HepG2 (cell line): Measurements from ENCODE around the gene VEZF1. TPM values are rescaled to one million over a fixed set of nuclear protein-coding genes. Genes with fewer than 3 reads are reported as not detected.

ENCODE experiments used
- GATAD2A ChIP-seq: IDR thresholded peaks from 2 replicates; pipeline ENCODE4 v1.6.1; 2016
- HOXA5 ChIP-seq: sonication (generic); formaldehyde crosslinking; IDR thresholded peaks from 2 replicates; pipeline ENCODE4 v1.4.0; 2020; ENCODE audit warnings: missing genetic modification reagents
- MED13 ChIP-seq: sonication (generic); formaldehyde crosslinking; IDR thresholded peaks from 2 replicates; pipeline ENCODE4 v1.5.0; 2020; ENCODE audit warnings: missing genetic modification reagents
- NCOA2 ChIP-seq: sonication (generic); formaldehyde crosslinking; IDR thresholded peaks from 2 replicates; pipeline ENCODE4 v1.8.0; 2022; ENCODE audit warnings: inconsistent platforms
- NFKB2 ChIP-seq: sonication (generic); formaldehyde crosslinking; IDR thresholded peaks from 2 replicates; pipeline ENCODE4 v1.4.0; 2020; ENCODE audit warnings: missing genetic modification reagents, borderline replicate concordance
- PHF21A ChIP-seq: sonication (generic); formaldehyde crosslinking; IDR thresholded peaks from 2 replicates; pipeline ENCODE4 v1.5.0; 2020; ENCODE audit warnings: mild to moderate bottlenecking, missing genetic modification reagents
- TBP ChIP-seq: sonication (generic); formaldehyde crosslinking; IDR thresholded peaks from 2 replicates; pipeline ENCODE4 v1.5.0; 2020; ENCODE audit warnings: missing genetic modification reagents
- ZNF24 ChIP-seq: fragments of 450-650 bp; IDR thresholded peaks from 2 replicates; pipeline ENCODE4 v1.6.1; 2017; ENCODE audit warnings: antibody characterized with exemption, mild to moderate bottlenecking
- ZNF282 ChIP-seq: fragments of 450-650 bp; IDR thresholded peaks from 2 replicates; pipeline ENCODE4 v1.6.1; 2018; ENCODE audit not compliant: partially characterized antibody
- ZNF292 ChIP-seq: sonication (generic); formaldehyde crosslinking; IDR thresholded peaks from 2 replicates; pipeline ENCODE4 v1.8.1; 2022; ENCODE audit warnings: mild to moderate bottlenecking, low read depth, missing genetic modification reagents, borderline replicate concordance
- ZNF616 ChIP-seq: sonication (generic); formaldehyde crosslinking; IDR thresholded peaks from 2 replicates; pipeline ENCODE4 v1.5.0; 2020; ENCODE audit warnings: low read depth, mild to moderate bottlenecking, missing genetic modification reagents
- ZNF629 ChIP-seq: sonication (generic); formaldehyde crosslinking; conservative IDR thresholded peaks from 2 replicates; pipeline ENCODE4 v1.5.0; 2020; ENCODE audit warnings: missing genetic modification reagents
- ZNF782 ChIP-seq: sonication (generic); formaldehyde crosslinking; IDR thresholded peaks from 2 replicates; pipeline ENCODE4 v1.4.0; 2020; ENCODE audit warnings: missing genetic modification reagents, mild to moderate bottlenecking, borderline replicate concordance
- polyA plus RNA-seq, 8 experiments: library from polyadenylated mRNA; depleted of rRNA in 3 of 8; stranded (reverse) in 7 of 8; unstranded in 1 of 8; fragments of >200 nt; fragmentation: Illumina TruSeq in 4 of 8; extraction: Trizol in 4 of 8; gene quantifications; 2 replicates each; pipeline versions ENCODE4 v1.2.1 to v1.2.3, GENCODE V29; 2011 to 2016; ENCODE audit warnings: low read depth in 4 of 8, missing spikeins in 1 of 8, mixed read lengths in 1 of 8; ENCODE audit not compliant: insufficient read depth in 1 of 8
- total RNA-seq, 5 experiments: library from RNA; depleted of rRNA; stranded (reverse); fragments of >200 nt; fragmentation: Illumina TruSeq; extraction: Trizol; gene quantifications; 2 replicates each; pipeline ENCODE4 v1.2.3, GENCODE V29; 2016; ENCODE audit warnings: low read depth in 1 of 5
- TF ChIP-seq, protein P1 (sequence below): sonication (generic); formaldehyde crosslinking; IDR thresholded peaks from 2 replicates; pipeline ENCODE4 v1.5.1; 2020; ENCODE audit warnings: mild to moderate bottlenecking, missing genetic modification reagents, moderate library complexity
- TF ChIP-seq, protein P2 (sequence below): sonication (generic); formaldehyde crosslinking; IDR thresholded peaks from 2 replicates; pipeline ENCODE4 v1.9.0; 2022; ENCODE audit warnings: missing genetic modification reagents, mild to moderate bottlenecking, borderline replicate concordance
- TF ChIP-seq, protein P3 (sequence below): sonication (generic); formaldehyde crosslinking; IDR thresholded peaks from 2 replicates; pipeline ENCODE4 v1.5.0; 2020; ENCODE audit warnings: mild to moderate bottlenecking, low read depth, missing genetic modification reagents, borderline replicate concordance
- TF ChIP-seq, protein P4 (sequence below): sonication (generic); formaldehyde crosslinking; IDR thresholded peaks from 2 replicates; pipeline ENCODE4 v1.5.1; 2020; ENCODE audit warnings: mild to moderate bottlenecking, missing genetic modification reagents, moderate library complexity
- TF ChIP-seq, protein P5 (sequence below): sonication (generic); formaldehyde crosslinking; IDR thresholded peaks from 2 replicates; pipeline ENCODE4 v1.5.0; 2020; ENCODE audit warnings: missing genetic modification reagents
- TF ChIP-seq, protein P6 (sequence below): sonication (generic); formaldehyde crosslinking; conservative IDR thresholded peaks from 2 replicates; pipeline ENCODE4 v1.8.0; 2022; ENCODE audit warnings: low read depth, missing genetic modification reagents

VEZF1 gene
- total and polyA plus RNA-seq, 2 of the 13 experiments (the other 11 are each of a cell fraction or from before 2014, with no cell fraction given): 45.9 to 49.7 TPM

DNA sequence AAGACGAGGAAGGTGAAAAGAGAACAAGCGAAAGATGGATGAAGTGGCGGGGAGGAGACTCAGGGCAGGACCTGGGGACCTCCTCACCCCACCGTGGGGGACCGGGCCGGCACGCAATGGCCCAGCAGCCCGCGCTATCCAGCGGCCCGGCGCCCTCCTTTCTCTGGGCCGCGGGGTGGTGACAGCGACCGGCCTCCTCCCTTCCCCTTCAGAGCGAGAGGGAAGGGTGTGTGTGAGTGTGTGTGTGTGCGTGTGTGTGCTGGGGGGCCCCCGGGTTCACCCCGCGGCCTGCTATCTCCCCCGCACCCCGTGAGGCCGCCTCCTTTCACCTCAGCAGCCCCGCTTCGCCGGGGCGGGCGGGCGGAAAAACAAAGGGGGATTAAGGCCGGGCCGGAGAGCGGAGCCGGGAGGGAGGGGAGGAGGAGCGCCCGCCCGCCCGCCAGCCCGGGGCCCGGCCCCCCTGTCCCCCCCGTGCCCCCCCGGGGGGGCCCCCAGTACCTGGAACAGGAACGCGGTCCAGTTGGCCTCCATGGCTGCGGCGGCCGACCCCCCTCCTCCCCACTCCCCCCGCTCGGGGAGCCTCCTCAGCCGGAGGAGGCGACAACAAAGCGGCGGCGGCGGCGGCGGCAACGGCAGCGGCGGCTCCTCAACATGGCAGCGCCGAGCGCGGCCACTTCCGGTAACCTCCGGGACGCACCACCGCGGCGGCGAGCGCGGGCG lies at the start of gene VEZF1 (continued):
- TF ChIP-seq, protein P1, sequence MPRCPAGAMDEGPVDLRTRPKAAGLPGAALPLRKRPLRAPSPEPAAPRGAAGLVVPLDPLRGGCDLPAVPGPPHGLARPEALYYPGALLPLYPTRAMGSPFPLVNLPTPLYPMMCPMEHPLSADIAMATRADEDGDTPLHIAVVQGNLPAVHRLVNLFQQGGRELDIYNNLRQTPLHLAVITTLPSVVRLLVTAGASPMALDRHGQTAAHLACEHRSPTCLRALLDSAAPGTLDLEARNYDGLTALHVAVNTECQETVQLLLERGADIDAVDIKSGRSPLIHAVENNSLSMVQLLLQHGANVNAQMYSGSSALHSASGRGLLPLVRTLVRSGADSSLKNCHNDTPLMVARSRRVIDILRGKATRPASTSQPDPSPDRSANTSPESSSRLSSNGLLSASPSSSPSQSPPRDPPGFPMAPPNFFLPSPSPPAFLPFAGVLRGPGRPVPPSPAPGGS: peak; percentile 85; the same call in 1 of the 2 replicates
- TF ChIP-seq, protein P2, sequence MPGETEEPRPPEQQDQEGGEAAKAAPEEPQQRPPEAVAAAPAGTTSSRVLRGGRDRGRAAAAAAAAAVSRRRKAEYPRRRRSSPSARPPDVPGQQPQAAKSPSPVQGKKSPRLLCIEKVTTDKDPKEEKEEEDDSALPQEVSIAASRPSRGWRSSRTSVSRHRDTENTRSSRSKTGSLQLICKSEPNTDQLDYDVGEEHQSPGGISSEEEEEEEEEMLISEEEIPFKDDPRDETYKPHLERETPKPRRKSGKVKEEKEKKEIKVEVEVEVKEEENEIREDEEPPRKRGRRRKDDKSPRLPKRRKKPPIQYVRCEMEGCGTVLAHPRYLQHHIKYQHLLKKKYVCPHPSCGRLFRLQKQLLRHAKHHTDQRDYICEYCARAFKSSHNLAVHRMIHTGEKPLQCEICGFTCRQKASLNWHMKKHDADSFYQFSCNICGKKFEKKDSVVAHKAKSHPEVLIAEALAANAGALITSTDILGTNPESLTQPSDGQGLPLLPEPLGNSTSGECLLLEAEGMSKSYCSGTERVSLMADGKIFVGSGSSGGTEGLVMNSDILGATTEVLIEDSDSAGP (CRISPR knock-in tag): no peak; the same call in 1 of the 2 replicates
- no peak; the same call in 1 of the 2 replicates for TF ChIP-seq PHF21A (CRISPR knock-in tag)
- TF ChIP-seq HOXA5: peak; percentile 76; the same call in 1 of the 2 replicates
- TF ChIP-seq, protein P3, sequence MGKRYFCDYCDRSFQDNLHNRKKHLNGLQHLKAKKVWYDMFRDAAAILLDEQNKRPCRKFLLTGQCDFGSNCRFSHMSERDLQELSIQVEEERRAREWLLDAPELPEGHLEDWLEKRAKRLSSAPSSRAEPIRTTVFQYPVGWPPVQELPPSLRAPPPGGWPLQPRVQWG (CRISPR knock-in tag): no peak
- TF ChIP-seq, protein P4, sequence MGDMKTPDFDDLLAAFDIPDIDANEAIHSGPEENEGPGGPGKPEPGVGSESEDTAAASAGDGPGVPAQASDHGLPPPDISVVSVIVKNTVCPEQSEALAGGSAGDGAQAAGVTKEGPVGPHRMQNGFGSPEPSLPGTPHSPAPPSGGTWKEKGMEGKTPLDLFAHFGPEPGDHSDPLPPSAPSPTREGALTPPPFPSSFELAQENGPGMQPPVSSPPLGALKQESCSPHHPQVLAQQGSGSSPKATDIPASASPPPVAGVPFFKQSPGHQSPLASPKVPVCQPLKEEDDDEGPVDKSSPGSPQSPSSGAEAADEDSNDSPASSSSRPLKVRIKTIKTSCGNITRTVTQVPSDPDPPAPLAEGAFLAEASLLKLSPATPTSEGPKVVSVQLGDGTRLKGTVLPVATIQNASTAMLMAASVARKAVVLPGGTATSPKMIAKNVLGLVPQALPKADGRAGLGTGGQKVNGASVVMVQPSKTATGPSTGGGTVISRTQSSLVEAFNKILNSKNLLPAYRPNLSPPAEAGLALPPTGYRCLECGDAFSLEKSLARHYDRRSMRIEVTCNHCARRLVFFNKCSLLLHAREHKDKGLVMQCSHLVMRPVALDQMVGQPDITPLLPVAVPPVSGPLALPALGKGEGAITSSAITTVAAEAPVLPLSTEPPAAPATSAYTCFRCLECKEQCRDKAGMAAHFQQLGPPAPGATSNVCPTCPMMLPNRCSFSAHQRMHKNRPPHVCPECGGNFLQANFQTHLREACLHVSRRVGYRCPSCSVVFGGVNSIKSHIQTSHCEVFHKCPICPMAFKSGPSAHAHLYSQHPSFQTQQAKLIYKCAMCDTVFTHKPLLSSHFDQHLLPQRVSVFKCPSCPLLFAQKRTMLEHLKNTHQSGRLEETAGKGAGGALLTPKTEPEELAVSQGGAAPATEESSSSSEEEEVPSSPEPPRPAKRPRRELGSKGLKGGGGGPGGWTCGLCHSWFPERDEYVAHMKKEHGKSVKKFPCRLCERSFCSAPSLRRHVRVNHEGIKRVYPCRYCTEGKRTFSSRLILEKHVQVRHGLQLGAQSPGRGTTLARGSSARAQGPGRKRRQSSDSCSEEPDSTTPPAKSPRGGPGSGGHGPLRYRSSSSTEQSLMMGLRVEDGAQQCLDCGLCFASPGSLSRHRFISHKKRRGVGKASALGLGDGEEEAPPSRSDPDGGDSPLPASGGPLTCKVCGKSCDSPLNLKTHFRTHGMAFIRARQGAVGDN (CRISPR knock-in tag): peak; percentile 67
- TF ChIP-seq ZNF24: no peak
- peak; percentile 98 for TF ChIP-seq NFKB2
- TF ChIP-seq ZNF282: no peak
- no peak for TF ChIP-seq TBP (CRISPR knock-in tag)
- TF ChIP-seq, protein P5, sequence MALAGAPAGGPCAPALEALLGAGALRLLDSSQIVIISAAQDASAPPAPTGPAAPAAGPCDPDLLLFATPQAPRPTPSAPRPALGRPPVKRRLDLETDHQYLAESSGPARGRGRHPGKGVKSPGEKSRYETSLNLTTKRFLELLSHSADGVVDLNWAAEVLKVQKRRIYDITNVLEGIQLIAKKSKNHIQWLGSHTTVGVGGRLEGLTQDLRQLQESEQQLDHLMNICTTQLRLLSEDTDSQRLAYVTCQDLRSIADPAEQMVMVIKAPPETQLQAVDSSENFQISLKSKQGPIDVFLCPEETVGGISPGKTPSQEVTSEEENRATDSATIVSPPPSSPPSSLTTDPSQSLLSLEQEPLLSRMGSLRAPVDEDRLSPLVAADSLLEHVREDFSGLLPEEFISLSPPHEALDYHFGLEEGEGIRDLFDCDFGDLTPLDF (CRISPR knock-in tag): peak; percentile 42; the same call in 1 of the 2 replicates
- no peak for TF ChIP-seq ZNF616
- 0 out of 2 replicates have a peak, but pooled peaks have one; percentile 27 for TF ChIP-seq ZNF629 (CRISPR knock-in tag)
- no peak for TF ChIP-seq NCOA2 (CRISPR knock-in tag)
- TF ChIP-seq ZNF292 (CRISPR knock-in tag): peak; percentile 39; the same call in 1 of the 2 replicates
- TF ChIP-seq GATAD2A (CRISPR knock-in tag): no peak
- TF ChIP-seq ZNF782 (CRISPR knock-in tag): no peak
- TF ChIP-seq, protein P6, sequence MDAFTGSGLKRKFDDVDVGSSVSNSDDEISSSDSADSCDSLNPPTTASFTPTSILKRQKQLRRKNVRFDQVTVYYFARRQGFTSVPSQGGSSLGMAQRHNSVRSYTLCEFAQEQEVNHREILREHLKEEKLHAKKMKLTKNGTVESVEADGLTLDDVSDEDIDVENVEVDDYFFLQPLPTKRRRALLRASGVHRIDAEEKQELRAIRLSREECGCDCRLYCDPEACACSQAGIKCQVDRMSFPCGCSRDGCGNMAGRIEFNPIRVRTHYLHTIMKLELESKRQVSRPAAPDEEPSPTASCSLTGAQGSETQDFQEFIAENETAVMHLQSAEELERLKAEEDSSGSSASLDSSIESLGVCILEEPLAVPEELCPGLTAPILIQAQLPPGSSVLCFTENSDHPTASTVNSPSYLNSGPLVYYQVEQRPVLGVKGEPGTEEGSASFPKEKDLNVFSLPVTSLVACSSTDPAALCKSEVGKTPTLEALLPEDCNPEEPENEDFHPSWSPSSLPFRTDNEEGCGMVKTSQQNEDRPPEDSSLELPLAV (CRISPR knock-in tag): no peak
- peak; percentile 79; the same call in 1 of the 2 replicates for TF ChIP-seq MED13 (CRISPR knock-in tag)
